GM12878 (cell line): ENCODE data around the gene MST1R. TPM values are rescaled to one million over a fixed set of nuclear protein-coding genes. Genes with fewer than 3 reads are reported as not detected.

Experiments
- ATAC-seq: fragments of 200-7000 bp; cut with Tn5 transposase; 3 replicates; pipeline ENCODE4 v1.9.1; 2020; ENCODE audit warnings: mild to moderate bottlenecking, moderate library complexity
- BruUV-seq: library from RNA; stranded (reverse); fragments of 400-500 nt; replicated peaks from 2 replicates; lab custom pipeline; 2021; lab: Mats Ljungman, UMichigan
- CTCF ChIA-PET: fragments of 300-600 bp; sonication (Branson Sonifier 250); formaldehyde crosslinking; extraction: SDS; loops from one replicate; lab custom pipeline; 2021; ENCODE audit warnings: inconsistent platforms; lab: Yijun Ruan, JAX
- POLR2A ChIA-PET: fragments of 350-600 bp; formaldehyde crosslinking; extraction: SDS; loops from one replicate; lab custom pipeline; 2021; ENCODE audit warnings: inconsistent platforms; lab: Charles Lee
- RAD21 ChIA-PET: fragments of 300-600 bp; sonication (Branson Sonifier 250); formaldehyde crosslinking; loops from one replicate; lab custom pipeline; 2023; ENCODE audit warnings: antibody characterized with exemption; ENCODE audit not compliant: unreplicated experiment; lab: Charles Lee
- SMC1A ChIA-PET: fragments of 300-600 bp; sonication (Branson Sonifier 250); formaldehyde crosslinking; loops from one replicate; lab custom pipeline; 2023; ENCODE audit not compliant: unreplicated experiment, uncharacterized antibody; lab: Charles Lee
- DNase-seq: peaks from one replicate; pipeline ENCODE4 v3.0.0-alpha.2; 2011; ENCODE audit warnings: low read depth, low spot score
- FAIRE-seq: peaks from 3 replicates; lab custom pipeline; 2011; peaks lifted over from hg19 to GRCh38; lab: Jason Lieb, UNC
- H2AFZ ChIP-seq: 2 replicates; pipeline ENCODE4 v1.6.0; 2011; ENCODE audit warnings: low read depth, low read length, control low read depth; ENCODE audit not compliant: control insufficient read depth
- H3K27ac ChIP-seq: 2 replicates; pipeline ENCODE4 v1.5.1; 2011; ENCODE audit warnings: control low read depth; ENCODE audit not compliant: control insufficient read depth, insufficient read depth
- H3K27me3 ChIP-seq, 2 experiments: replicated peaks in 1 of 2; 2 replicates each; pipeline versions ENCODE4 v1.6.0 to v1.6.1; 2011; ENCODE audit warnings: low read length in 1 of 2; ENCODE audit not compliant: control insufficient read depth in 2 of 2, insufficient read depth in 2 of 2
- H3K36me3 ChIP-seq, 2 experiments: 2 replicates each; pipeline ENCODE4 v1.5.1; 2011; ENCODE audit warnings: low read length in 1 of 2; ENCODE audit not compliant: control insufficient read depth in 2 of 2, insufficient read depth in 2 of 2
- H3K4me1 ChIP-seq: 2 replicates; pipeline ENCODE4 v1.6.1; 2011; ENCODE audit warnings: mild to moderate bottlenecking, low read length, moderate library complexity, mixed read lengths; ENCODE audit not compliant: control insufficient read depth, insufficient read depth
- H3K4me2 ChIP-seq: 2 replicates; pipeline ENCODE4 v1.6.0; 2011; ENCODE audit warnings: control low read depth; ENCODE audit not compliant: control insufficient read depth, insufficient read depth
- H3K4me3 ChIP-seq: fragments of 200-600 bp; sonication (generic); 2 replicates; pipeline ENCODE4 v1.5.1; 2016
- H3K79me2 ChIP-seq: 2 replicates; pipeline ENCODE4 v1.6.0; 2011; ENCODE audit warnings: low read length; ENCODE audit not compliant: control insufficient read depth, insufficient read depth
- H3K9ac ChIP-seq: 2 replicates; pipeline ENCODE4 v1.8.0; 2011; ENCODE audit warnings: low read length, control low read depth, mixed read lengths; ENCODE audit not compliant: control insufficient read depth, insufficient read depth
- H3K9me3 ChIP-seq: replicated peaks from 3 replicates; pipeline ENCODE4 v1.5.1; 2011; ENCODE audit warnings: mild to moderate bottlenecking, low read length; ENCODE audit not compliant: control insufficient read depth, insufficient read depth
- H4K20me1 ChIP-seq: 2 replicates; pipeline ENCODE4 v1.6.0; 2011; ENCODE audit not compliant: control insufficient read depth, insufficient read depth
- BCL3 ChIP-seq: IDR thresholded peaks from 2 replicates; pipeline ENCODE4 v1.6.1; 2011; ENCODE audit warnings: borderline replicate concordance, low read depth, mild to moderate bottlenecking, moderate library complexity, low read length; ENCODE audit not compliant: insufficient read depth, poor library complexity, severe bottlenecking
- BHLHE40 ChIP-seq, 2 experiments: fragments of 450-650 bp in 1 of 2; IDR thresholded peaks; 2 replicates each; pipeline ENCODE4 v1.6.1; 2011 to 2017; ENCODE audit warnings: low read depth in 2 of 2, borderline replicate concordance in 1 of 2, improper control_type of control experiment in 1 of 2, low read length in 1 of 2, mild to moderate bottlenecking in 1 of 2
- EED ChIP-seq: sonication (generic); IDR thresholded peaks from 2 replicates; pipeline ENCODE4 v1.6.1; 2016; ENCODE audit warnings: antibody characterized with exemption, low read depth
- HDAC6 ChIP-seq: fragments of 200-600 bp; sonication (generic); IDR thresholded peaks from one replicate; pipeline ENCODE4 v1.8.0; 2017; ENCODE audit warnings: antibody characterized with exemption; ENCODE audit not compliant: unreplicated experiment
- NFYA ChIP-seq: IDR thresholded peaks from 2 replicates; pipeline ENCODE4 v1.6.1; 2011; ENCODE audit warnings: low read depth, mild to moderate bottlenecking, low read length, improper control_type of control experiment, borderline replicate concordance
- NR2F1 ChIP-seq: fragments of 450-650 bp; conservative IDR thresholded peaks from 2 replicates; pipeline ENCODE4 v1.6.1; 2017; ENCODE audit warnings: mild to moderate bottlenecking
- PAX5 ChIP-seq: IDR thresholded peaks from 2 replicates; pipeline ENCODE4 v1.6.1; 2011; ENCODE audit warnings: low read depth, low read length, borderline replicate concordance
- SIX5 ChIP-seq: IDR thresholded peaks from 2 replicates; pipeline ENCODE4 v1.6.1; 2011; ENCODE audit warnings: mild to moderate bottlenecking, low read depth, low read length, moderate library complexity; ENCODE audit not compliant: severe bottlenecking
- SP1 ChIP-seq: IDR thresholded peaks from one replicate; pipeline ENCODE4 v1.6.1; 2011; ENCODE audit warnings: low read depth, low read length
- TCF12 ChIP-seq: IDR thresholded peaks from 2 replicates; pipeline ENCODE4 v1.6.1; 2011; ENCODE audit warnings: low read depth, mild to moderate bottlenecking, low read length
- USF1 ChIP-seq: IDR thresholded peaks from 2 replicates; pipeline ENCODE4 v1.6.1; 2011; ENCODE audit warnings: borderline replicate concordance, low read depth, mild to moderate bottlenecking, moderate library complexity, mixed read lengths, low read length; ENCODE audit not compliant: insufficient read depth; ENCODE audit errors: extremely low read length
- WRNIP1 ChIP-seq: IDR thresholded peaks from 2 replicates; pipeline ENCODE4 v1.6.1; 2011; ENCODE audit warnings: low read depth, low read length, improper control_type of control experiment, borderline replicate concordance
- YY1 ChIP-seq: IDR thresholded peaks from 2 replicates; pipeline ENCODE4 v1.6.1; 2011; ENCODE audit warnings: low read depth, mild to moderate bottlenecking, low read length
- ZNF622 ChIP-seq: fragments of 450-650 bp; IDR thresholded peaks from 2 replicates; pipeline ENCODE4 v1.6.1; 2017; ENCODE audit warnings: mild to moderate bottlenecking, inconsistent platforms
- whole genome bisulfite sequencing: methylation state at CpG from one replicate; pipeline ENCODE4 v1.1.6; 2016; ENCODE audit warnings: low lambda C conversion rate; ENCODE audit not compliant: insufficient replicate concordance, insufficient coverage; ENCODE audit errors: missing lambda C conversion rate; 5-methylcytosine and 5-hydroxymethylcytosine counted together
- in situ Hi-C: fragments of 300-500 bp; cut with MboI; formaldehyde crosslinking; loops from 9 replicates; pipeline ENCODE4 v1.14.3; 2018; ENCODE audit warnings: mixed read lengths
- intact Hi-C: fragments of 100-400 bp; cut with micrococcal nuclease; formaldehyde crosslinking; loops from one replicate; pipeline ENCODE4 v1.14.2; 2022; ENCODE audit not compliant: unreplicated experiment
- polyA plus RNA-seq, 11 experiments: library from polyadenylated mRNA; depleted of rRNA in 4 of 11; unstranded in 6 of 11; stranded (reverse) in 5 of 11; fragments of >200 nt; fragmentation: Nextera tagmentation in 4 of 11; fragmentation: Illumina TruSeq in 1 of 11; extraction: Ambion mirVana in 4 of 11; extraction: Trizol in 1 of 11; gene quantifications; 1 replicate in 1 of 11; 2 replicates in 10 of 11; pipeline versions ENCODE4 v1.2.1 to v1.2.3, GENCODE V29; 2011 to 2016; ENCODE audit warnings: inconsistent platforms in 2 of 11, missing spikeins in 2 of 11, low read depth in 1 of 11
- total RNA-seq, 4 experiments: library from RNA; depleted of rRNA in 3 of 4; stranded (reverse); fragments of >200 nt in 3 of 4; fragmentation: Illumina TruSeq in 1 of 4; extraction: Trizol in 1 of 4; gene quantifications; 2 replicates each; pipeline versions ENCODE4 v1.2.1 to v1.2.3, GENCODE V29; 2013 to 2021

MST1R gene
- total and polyA plus RNA-seq, 10 of the 15 experiments (the other 5 are each of a cell fraction or from before 2014, with no cell fraction given): 0.40 to 5.6 (median 1.2) TPM

DNA sequence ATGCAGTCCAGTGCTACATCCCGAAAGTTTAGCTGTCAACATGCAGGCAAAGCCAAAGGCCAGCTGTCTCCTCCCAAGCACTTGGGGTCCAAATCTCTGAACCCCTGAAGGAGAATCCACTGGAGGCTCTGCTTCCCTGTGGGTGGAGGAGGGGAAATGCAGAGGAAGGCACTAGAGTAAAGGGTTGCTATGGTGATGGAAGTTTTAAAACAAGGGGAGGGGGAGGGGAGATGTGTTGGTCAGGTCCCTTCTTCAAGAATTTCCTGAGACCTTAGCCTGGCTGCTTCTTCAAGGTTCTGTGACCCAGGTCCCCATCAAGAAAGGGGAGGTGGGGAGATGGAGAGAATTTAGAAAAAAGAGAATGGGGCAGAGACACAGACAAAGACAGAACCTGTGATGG, 36.3 kb downstream of the MST1R start:
- RAD21 ChIA-PET: no interaction called here
- Histone ChIP-seq H2AFZ (no peak overlapping the region), H3K9me3 (no peaks in the 10 kb centered on the region), H3K36me3 (no peaks in the 10 kb centered on the region), H3K27ac (no peak overlapping the region), H3K4me1 (no peaks in the 10 kb centered on the region), H3K27me3 (peaks cover 5 to 11% of the 10 kb centered on the region in 2 experiments; a peak in 3 of 4 replicates), H3K79me2 (no peaks in the 10 kb centered on the region), H3K4me3 (no peak overlapping the region), H3K4me2 (no peak overlapping the region), H4K20me1 (no peaks in the 10 kb centered on the region), H3K9ac (no peak overlapping the region)
- SMC1A ChIA-PET: interaction anchor here (1.2 to 2.5 kb wide), 2 partner anchors 12 to 42 kb away, joined by 3 to 8 read pairs; partner anchors contain the start of gene TRAIP
- intact Hi-C loops: no loop called here
- DNase-seq: no peak
- FAIRE-seq: no peak
- ATAC-seq: no peak
- CTCF ChIA-PET: no interaction called here
- in situ Hi-C loops: no loop called here
- TF ChIP-seq BCL3 (no peak), PAX5 (no peak), BHLHE40 (IDR thresholded peaks at IDR 0.05; ENCODE audit: borderline replicate concordance in 1 of 2, low read depth in 2 of 2, low read length in 1 of 2) (no peak), TCF12 (no peak), NFYA (no peak), EED (no peak), NR2F1 (no peak), SIX5 (no peak), USF1 (no peak), WRNIP1 (no peak), ZNF622 (no peak), HDAC6 (no peak), YY1 (no peak), SP1 (no peak)
- no TSS peak for BruUV-seq
- 27% methylated on average over 1 of the region's 1 CpG for WGBS
- POLR2A ChIA-PET: interaction anchor here (0.6 kb wide), 1 partner anchor 80 kb away, joined by 3 read pairs; no protein-coding TSS in a partner anchor
